A673 (cell line): ENCODE data around the gene RHPN2.

Experiments
- EZH2 ChIP-seq: fragments of 200-600 bp; sonication (generic); IDR thresholded peaks from 2 replicates; pipeline ENCODE4 v1.6.1; 2017; ENCODE audit warnings: borderline replicate concordance, low read depth, mild to moderate bottlenecking, mixed read lengths, antibody characterized with exemption, low read length; ENCODE audit not compliant: poor library complexity, severe bottlenecking
- TF ChIP-seq, protein P1 (sequence below): fragments of 300-800, 200-600 bp; sonication (generic); conservative IDR thresholded peaks from 2 replicates; pipeline ENCODE4 v1.5.1; 2017; ENCODE audit warnings: low read depth, mild to moderate bottlenecking, antibody characterized with exemption, low read length, moderate library complexity, mixed read lengths

- TF ChIP-seq, protein P1, sequence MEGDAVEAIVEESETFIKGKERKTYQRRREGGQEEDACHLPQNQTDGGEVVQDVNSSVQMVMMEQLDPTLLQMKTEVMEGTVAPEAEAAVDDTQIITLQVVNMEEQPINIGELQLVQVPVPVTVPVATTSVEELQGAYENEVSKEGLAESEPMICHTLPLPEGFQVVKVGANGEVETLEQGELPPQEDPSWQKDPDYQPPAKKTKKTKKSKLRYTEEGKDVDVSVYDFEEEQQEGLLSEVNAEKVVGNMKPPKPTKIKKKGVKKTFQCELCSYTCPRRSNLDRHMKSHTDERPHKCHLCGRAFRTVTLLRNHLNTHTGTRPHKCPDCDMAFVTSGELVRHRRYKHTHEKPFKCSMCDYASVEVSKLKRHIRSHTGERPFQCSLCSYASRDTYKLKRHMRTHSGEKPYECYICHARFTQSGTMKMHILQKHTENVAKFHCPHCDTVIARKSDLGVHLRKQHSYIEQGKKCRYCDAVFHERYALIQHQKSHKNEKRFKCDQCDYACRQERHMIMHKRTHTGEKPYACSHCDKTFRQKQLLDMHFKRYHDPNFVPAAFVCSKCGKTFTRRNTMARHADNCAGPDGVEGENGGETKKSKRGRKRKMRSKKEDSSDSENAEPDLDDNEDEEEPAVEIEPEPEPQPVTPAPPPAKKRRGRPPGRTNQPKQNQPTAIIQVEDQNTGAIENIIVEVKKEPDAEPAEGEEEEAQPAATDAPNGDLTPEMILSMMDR: no peak
- TF ChIP-seq EZH2: no peak
Observed at GRCh38 chr19:33029746-33030303, 34.9 kb downstream of the RHPN2 start.
